Measurements from ENCODE around the gene CACNG1.

DNA sequence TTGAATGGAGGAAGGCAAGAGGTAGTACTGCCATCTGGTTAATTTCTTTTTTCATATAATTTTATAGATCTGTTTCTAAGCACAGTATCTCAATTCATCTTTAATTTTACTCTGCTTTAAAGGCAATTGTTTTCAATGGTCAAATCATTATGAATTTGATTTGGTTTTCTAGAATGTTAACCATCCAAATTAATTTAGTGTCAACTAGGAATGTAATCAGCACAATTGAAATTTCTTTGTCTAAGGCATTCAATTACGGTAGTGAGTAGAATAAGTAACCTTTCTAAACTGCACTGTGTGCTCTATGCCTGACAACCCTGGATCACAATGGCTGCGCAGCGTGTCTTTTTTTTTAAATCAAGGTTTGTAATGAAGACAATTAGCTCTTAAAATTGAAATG, 44.3 kb downstream of the CACNG1 start:
- TF ChIP-seq, protein P1, sequence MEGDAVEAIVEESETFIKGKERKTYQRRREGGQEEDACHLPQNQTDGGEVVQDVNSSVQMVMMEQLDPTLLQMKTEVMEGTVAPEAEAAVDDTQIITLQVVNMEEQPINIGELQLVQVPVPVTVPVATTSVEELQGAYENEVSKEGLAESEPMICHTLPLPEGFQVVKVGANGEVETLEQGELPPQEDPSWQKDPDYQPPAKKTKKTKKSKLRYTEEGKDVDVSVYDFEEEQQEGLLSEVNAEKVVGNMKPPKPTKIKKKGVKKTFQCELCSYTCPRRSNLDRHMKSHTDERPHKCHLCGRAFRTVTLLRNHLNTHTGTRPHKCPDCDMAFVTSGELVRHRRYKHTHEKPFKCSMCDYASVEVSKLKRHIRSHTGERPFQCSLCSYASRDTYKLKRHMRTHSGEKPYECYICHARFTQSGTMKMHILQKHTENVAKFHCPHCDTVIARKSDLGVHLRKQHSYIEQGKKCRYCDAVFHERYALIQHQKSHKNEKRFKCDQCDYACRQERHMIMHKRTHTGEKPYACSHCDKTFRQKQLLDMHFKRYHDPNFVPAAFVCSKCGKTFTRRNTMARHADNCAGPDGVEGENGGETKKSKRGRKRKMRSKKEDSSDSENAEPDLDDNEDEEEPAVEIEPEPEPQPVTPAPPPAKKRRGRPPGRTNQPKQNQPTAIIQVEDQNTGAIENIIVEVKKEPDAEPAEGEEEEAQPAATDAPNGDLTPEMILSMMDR (optimal IDR thresholded peaks at IDR 0.05 in 1 of 3, IDR thresholded peaks at IDR 0.05 in 1 of 3, conservative IDR thresholded peaks at IDR 0.05 in 1 of 3; ENCODE audit: extremely low read depth in 1 of 3, insufficient read depth in 2 of 3, low read length in 3 of 3): no peak
- TF ChIP-seq EZH2 (IDR thresholded peaks at IDR 0.05; ENCODE audit: low read length): no peak

All from keratinocyte (primary cell).